ENCODE data around the gene TTC13.
"Not testable (repeated sequence)": the region's sequence is repeated elsewhere in the genome, so short reads cannot be mapped to it uniquely, and the experiment has no call there.

The TTC13 gene

GRCh38 chr1:230978491-230979388, at the start of gene TTC13, which contains the start of gene ARV1:
Gene TTC13, minus strand, starts transcription at chr1:230978861. Its CDS starts 31 bp downstream, at chr1:230978830.
Gene ARV1, plus strand, starts transcription at chr1:230979094. Its CDS starts 12 bp downstream, at chr1:230979106.
- Mint-ChIP-seq H3K27ac (peak within 1 kb of the TSS; percentile 95), H3K9me3 (no peaks in the 10 kb centered on the region), H3K36me3 (ENCODE audit: low read depth) (peaks cover 30% of the 10 kb centered on the region), H3K4me1 (ENCODE audit: low read depth) (peaks cover 40% of the 10 kb centered on the region), H3K4me3 (peak within 1 kb of the TSS; percentile 92), H3K27me3 (ENCODE audit: low read depth) (no peaks in the 10 kb centered on the region)
- DNase-seq (ENCODE audit: low spot score), result peak; percentile 99

DNA sequence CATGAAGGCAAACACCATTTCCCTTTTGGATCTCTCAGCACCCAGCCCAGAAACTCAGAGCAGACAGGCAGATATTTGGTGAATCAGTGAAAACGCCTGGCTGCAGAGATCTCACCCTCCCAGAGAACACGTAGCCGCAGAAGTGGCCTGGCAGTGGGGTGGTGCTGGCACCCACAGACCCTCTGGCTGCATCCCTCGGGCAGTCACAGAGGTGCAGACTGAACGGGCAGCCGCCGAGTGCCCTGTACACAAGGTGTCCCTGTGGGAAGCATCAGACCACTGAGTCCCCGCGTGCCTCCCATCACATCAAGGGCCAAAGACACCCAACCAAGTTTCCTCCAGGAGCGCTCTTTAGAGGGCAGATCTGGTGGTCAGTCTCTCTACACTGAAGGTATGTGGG, 49.3 kb upstream of the TTC13 start:
- no peaks in the 10 kb centered on the region for H3K36me3 Mint-ChIP-seq (ENCODE audit: low read depth)
- H3K4me3 Mint-ChIP-seq, result no peak overlapping the region
- no peaks in the 10 kb centered on the region for H3K9me3 Mint-ChIP-seq
- peaks cover 4% of the 10 kb centered on the region for H3K4me1 Mint-ChIP-seq (ENCODE audit: low read depth)
- no peaks in the 10 kb centered on the region for H3K27me3 Mint-ChIP-seq (ENCODE audit: low read depth)
- no peak overlapping the region for H3K27ac Mint-ChIP-seq
- DNase-seq (ENCODE audit: low spot score), result no peak

DNA sequence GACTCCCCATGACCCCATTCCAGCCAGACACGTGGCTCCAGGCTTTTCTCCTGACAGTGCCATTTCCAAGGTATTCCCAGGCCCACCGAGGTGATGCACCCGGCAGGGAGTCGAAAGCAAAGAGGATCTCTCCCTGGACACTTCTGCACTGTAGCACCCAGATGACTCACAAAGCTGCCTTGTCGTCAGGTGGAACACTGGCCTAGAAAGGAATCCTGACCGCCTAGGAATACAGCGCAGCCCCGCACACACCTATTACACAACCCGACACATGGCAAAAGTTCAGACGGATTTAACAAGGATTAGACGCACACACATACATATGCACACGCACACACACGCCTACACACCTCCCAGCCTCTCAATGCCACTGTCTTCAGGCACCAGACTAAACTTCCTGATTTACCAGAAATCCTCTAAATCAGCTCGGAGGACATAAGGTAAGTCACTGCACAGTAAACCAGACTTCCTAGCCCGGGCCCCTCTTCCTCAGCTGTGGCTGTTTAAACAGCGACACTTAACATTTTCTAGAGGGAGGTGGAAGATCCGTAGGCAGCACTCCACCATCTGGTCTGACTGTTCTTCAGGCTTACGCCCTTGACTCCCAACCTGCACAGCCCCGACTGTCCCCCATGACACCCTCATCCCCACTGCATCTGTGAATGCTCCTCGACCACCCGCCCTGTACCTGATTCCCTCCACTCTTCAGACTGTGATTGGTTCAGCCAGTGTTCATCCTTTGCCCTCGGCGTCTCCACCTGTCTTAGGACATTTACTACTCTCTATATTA, 48.7 kb upstream of the TTC13 start:
- no peaks in the 10 kb centered on the region for H3K9me3 Mint-ChIP-seq
- no peaks in the 10 kb centered on the region for H3K36me3 Mint-ChIP-seq (ENCODE audit: low read depth)
- no peak overlapping the region for H3K27ac Mint-ChIP-seq
- DNase-seq (ENCODE audit: low spot score), result no peak
- H3K4me3 Mint-ChIP-seq, result no peak overlapping the region
- peaks cover 4% of the 10 kb centered on the region for H3K4me1 Mint-ChIP-seq (ENCODE audit: low read depth)
- H3K27me3 Mint-ChIP-seq (ENCODE audit: low read depth), result no peaks in the 10 kb centered on the region

DNA sequence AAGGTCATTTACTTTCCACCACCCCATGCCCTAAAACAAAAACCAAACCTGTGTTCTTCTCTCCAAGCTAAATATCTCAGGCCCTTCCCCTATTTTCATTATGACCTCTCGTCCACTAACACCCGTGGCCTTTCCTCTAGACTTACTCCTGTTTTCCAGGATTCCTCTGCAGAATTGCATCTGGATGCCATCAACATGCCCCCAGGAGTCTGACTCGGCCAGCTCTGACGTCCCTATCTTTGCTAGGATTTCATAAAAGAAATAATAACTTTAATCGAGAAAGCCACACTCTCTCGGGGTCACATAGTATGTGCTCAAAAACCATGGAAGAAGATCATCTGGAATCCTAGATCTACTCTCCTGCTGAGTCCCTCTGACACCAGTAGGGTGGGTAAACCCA, 47.9 kb upstream of the TTC13 start:
- H3K36me3 Mint-ChIP-seq (ENCODE audit: low read depth), result no peaks in the 10 kb centered on the region
- no peaks in the 10 kb centered on the region for H3K27me3 Mint-ChIP-seq (ENCODE audit: low read depth)
- H3K27ac Mint-ChIP-seq, result no peak overlapping the region
- no peak overlapping the region for H3K4me3 Mint-ChIP-seq
- no peak for DNase-seq (ENCODE audit: low spot score)
- peaks cover 4% of the 10 kb centered on the region for H3K4me1 Mint-ChIP-seq (ENCODE audit: low read depth)
- no peaks in the 10 kb centered on the region for H3K9me3 Mint-ChIP-seq

- Mint-ChIP-seq H3K4me1 (ENCODE audit: low read depth) (peaks cover 9% of the 10 kb centered on the region), H3K27ac (no peak overlapping the region), H3K9me3 (no peaks in the 10 kb centered on the region), H3K27me3 (ENCODE audit: low read depth) (no peaks in the 10 kb centered on the region), H3K4me3 (no peak overlapping the region), H3K36me3 (ENCODE audit: low read depth) (peaks cover 6% of the 10 kb centered on the region)
- DNase-seq (ENCODE audit: low spot score), result no peak
These were observed 44.5 kb upstream of the TTC13 start for GRCh38 chr1:231023150-231023549.

GRCh38 chr1:231022543-231022942, 43.9 kb upstream of the TTC13 start:
- not testable (repeated sequence) for H3K27me3 Mint-ChIP-seq (ENCODE audit: low read depth); H3K36me3 Mint-ChIP-seq (ENCODE audit: low read depth); DNase-seq (ENCODE audit: low spot score); H3K27ac Mint-ChIP-seq; H3K9me3 Mint-ChIP-seq; H3K4me1 Mint-ChIP-seq (ENCODE audit: low read depth); H3K4me3 Mint-ChIP-seq

DNA sequence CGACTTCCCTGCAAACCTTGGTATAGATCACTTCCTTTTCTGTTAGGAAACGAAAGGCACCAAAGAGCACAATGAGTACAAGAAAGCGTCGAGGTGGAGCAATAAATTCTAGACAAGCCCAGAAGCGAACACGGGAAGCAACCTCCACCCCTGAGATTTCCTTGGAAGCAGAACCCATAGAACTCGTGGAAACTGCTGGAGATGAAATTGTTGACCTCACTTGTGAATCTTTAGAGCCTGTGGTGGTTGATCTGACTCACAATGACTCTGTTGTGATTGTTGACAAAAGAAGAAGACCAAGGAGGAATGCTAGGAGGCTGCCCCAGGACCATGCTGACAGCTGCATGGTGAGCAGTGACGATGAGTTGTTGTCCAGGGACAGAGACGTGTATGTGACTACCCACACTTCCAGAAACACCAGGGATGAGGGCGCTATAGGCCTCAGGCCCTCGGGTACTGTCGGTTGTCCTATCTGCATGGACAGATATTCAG, 42.9 kb upstream of the TTC13 start:
- DNase-seq (ENCODE audit: low spot score), result no peak
- H3K36me3 Mint-ChIP-seq (ENCODE audit: low read depth), result peaks cover 6% of the 10 kb centered on the region
- H3K4me1 Mint-ChIP-seq (ENCODE audit: low read depth), result peaks cover 9% of the 10 kb centered on the region
- no peaks in the 10 kb centered on the region for H3K27me3 Mint-ChIP-seq (ENCODE audit: low read depth)
- no peak overlapping the region for H3K4me3 Mint-ChIP-seq
- no peak overlapping the region for H3K27ac Mint-ChIP-seq
- H3K9me3 Mint-ChIP-seq, result no peaks in the 10 kb centered on the region

- no peaks in the 10 kb centered on the region for H3K9me3 Mint-ChIP-seq
- DNase-seq (ENCODE audit: low spot score), result no peak
- H3K36me3 Mint-ChIP-seq (ENCODE audit: low read depth), result peaks cover 6% of the 10 kb centered on the region
- H3K4me3 Mint-ChIP-seq, result peak overlapping the region; percentile 59
- H3K27ac Mint-ChIP-seq, result peak overlapping the region; percentile 60
- H3K27me3 Mint-ChIP-seq (ENCODE audit: low read depth), result no peaks in the 10 kb centered on the region
- H3K4me1 Mint-ChIP-seq (ENCODE audit: low read depth), result peaks cover 9% of the 10 kb centered on the region
These were observed 42.2 kb upstream of the TTC13 start for GRCh38 chr1:231020816-231021215.

DNA sequence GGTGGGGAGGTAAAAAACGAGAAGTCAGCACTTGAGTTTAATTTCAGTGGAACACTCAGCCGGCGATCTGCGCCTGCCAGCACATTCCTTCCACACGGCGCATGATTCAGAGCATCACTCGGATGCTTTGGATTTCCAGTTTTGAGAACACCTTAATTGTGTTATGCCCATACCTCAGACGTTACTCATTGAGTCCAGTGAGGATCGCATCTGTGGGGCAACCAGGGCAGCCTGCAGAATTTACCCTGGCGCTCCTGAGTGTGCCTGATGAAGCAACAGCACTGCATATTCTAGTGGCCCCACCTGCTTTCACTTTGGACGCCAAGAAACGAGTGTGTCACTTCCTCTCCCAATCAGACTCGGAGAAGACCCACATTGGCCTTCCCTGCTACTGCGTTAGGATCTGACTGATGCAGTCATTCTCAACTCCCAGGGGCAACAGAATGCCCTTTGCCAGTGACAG, 41.5 kb upstream of the TTC13 start:
- Mint-ChIP-seq H3K4me3 (peak overlapping the region; percentile 59), H3K9me3 (no peaks in the 10 kb centered on the region), H3K4me1 (ENCODE audit: low read depth) (peaks cover 9% of the 10 kb centered on the region), H3K36me3 (ENCODE audit: low read depth) (peaks cover 6% of the 10 kb centered on the region), H3K27me3 (ENCODE audit: low read depth) (no peaks in the 10 kb centered on the region), H3K27ac (peak overlapping the region; percentile 60)
- DNase-seq (ENCODE audit: low spot score), result no peak

GRCh38 chr1:231019711-231020110, 41.0 kb upstream of the TTC13 start:
- Mint-ChIP-seq H3K27me3 (ENCODE audit: low read depth) (no peaks in the 10 kb centered on the region), H3K4me3 (no peak overlapping the region), H3K4me1 (ENCODE audit: low read depth) (peaks cover 9% of the 10 kb centered on the region), H3K36me3 (ENCODE audit: low read depth) (peaks cover 6% of the 10 kb centered on the region), H3K9me3 (no peaks in the 10 kb centered on the region), H3K27ac (no peak overlapping the region)
- DNase-seq (ENCODE audit: low spot score), result no peak

DNA sequence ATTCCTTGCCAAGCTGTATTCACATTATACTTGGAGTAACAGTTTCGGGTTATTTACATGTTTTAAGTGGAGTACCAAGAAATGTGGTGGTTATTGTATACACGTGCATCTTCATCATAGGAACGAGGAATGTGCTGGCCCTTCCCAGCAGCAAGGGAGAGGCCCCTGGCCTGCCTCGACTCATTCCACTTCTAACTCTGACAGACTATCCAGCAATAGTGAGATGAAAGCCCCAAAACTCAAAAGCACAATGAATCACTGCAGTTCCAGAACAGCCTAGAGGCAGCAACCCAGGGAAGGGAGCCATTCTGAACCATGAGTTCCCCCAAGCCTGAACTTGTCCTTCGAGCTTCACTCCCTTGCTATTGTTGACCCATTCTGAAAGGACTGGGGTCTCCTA, 38.3 kb upstream of the TTC13 start:
- peaks cover 6% of the 10 kb centered on the region for H3K36me3 Mint-ChIP-seq (ENCODE audit: low read depth)
- H3K4me1 Mint-ChIP-seq (ENCODE audit: low read depth), result peaks cover 9% of the 10 kb centered on the region

GRCh38 chr1:231016234-231016633, 37.6 kb upstream of the TTC13 start:
- Mint-ChIP-seq H3K36me3 (ENCODE audit: low read depth) (peaks cover 6% of the 10 kb centered on the region), H3K4me3 (no peak overlapping the region), H3K27ac (no peak overlapping the region), H3K4me1 (ENCODE audit: low read depth) (peaks cover 9% of the 10 kb centered on the region), H3K9me3 (no peaks in the 10 kb centered on the region), H3K27me3 (ENCODE audit: low read depth) (no peaks in the 10 kb centered on the region)
- no peak for DNase-seq (ENCODE audit: low spot score)

More for the DNA sequence above, 38.3 kb upstream of the TTC13 start:
- Mint-ChIP-seq H3K4me3 (no peak overlapping the region), H3K9me3 (no peaks in the 10 kb centered on the region), H3K27ac (no peak overlapping the region), H3K27me3 (ENCODE audit: low read depth) (no peaks in the 10 kb centered on the region)
- DNase-seq (ENCODE audit: low spot score), result no peak

GRCh38 chr1:231013391-231014015, 34.8 kb upstream of the TTC13 start:
- Mint-ChIP-seq H3K4me3 (no peak overlapping the region), H3K9me3 (no peaks in the 10 kb centered on the region), H3K36me3 (ENCODE audit: low read depth) (no peaks in the 10 kb centered on the region), H3K27ac (no peak overlapping the region), H3K4me1 (ENCODE audit: low read depth) (no peaks in the 10 kb centered on the region), H3K27me3 (ENCODE audit: low read depth) (no peaks in the 10 kb centered on the region)
- no peak for DNase-seq (ENCODE audit: low spot score)
